IPS DF 6.9 (cell line): ENCODE results near the gene DGKB.

Source experiments
- DNase-seq: peaks from one replicate; pipeline ENCODE4 v3.0.0-alpha.2; 2013; ENCODE audit warnings: low read depth, low spot score
- H3K27ac ChIP-seq: one replicate; pipeline ENCODE4 v1.5.1; 2013; ENCODE audit warnings: low read length, control low read depth
- H3K27me3 ChIP-seq: 2 replicates; pipeline ENCODE4 v1.6.1; 2013; ENCODE audit warnings: mild to moderate bottlenecking, low read length; ENCODE audit not compliant: control insufficient read depth, insufficient read depth
- H3K36me3 ChIP-seq: 2 replicates; pipeline ENCODE4 v1.6.1; 2013; ENCODE audit warnings: low read length; ENCODE audit not compliant: control insufficient read depth, insufficient read depth
- H3K4me1 ChIP-seq: 2 replicates; pipeline ENCODE4 v1.6.1; 2013; ENCODE audit warnings: low read length; ENCODE audit not compliant: control insufficient read depth, insufficient read depth
- H3K4me3 ChIP-seq: 2 replicates; pipeline ENCODE4 v1.5.1; 2013; ENCODE audit warnings: mild to moderate bottlenecking, low read length
- H3K9me3 ChIP-seq: 2 replicates; pipeline ENCODE4 v1.6.1; 2013; ENCODE audit warnings: low read length, inconsistent platforms; ENCODE audit not compliant: control insufficient read depth, insufficient read depth
- WGBS: extraction: QIAGEN DNeasy Blood & Tissue Kit; methylation state at CpG from one replicate; pipeline ENCODE4 v1.1.7; 2013; ENCODE audit warnings: mixed read lengths, missing lambda C conversion rate; ENCODE audit not compliant: insufficient read length, insufficient coverage; 5-methylcytosine and 5-hydroxymethylcytosine counted together

DGKB gene

GRCh38 chr7:14842523-14842922, 60.0 kb downstream of the DGKB start:
- H3K9me3 ChIP-seq: no peaks in the 10 kb centered on the region
- H3K27me3 ChIP-seq: no peaks in the 10 kb centered on the region
- no peak for DNase-seq

GRCh38 chr7:14841869-14842268, 60.7 kb downstream of the DGKB start:
- Histone ChIP-seq H3K36me3 (no peaks in the 10 kb centered on the region), H3K4me1 (no peaks in the 10 kb centered on the region; the same call in 1 of the 2 replicates), H3K27me3 (no peaks in the 10 kb centered on the region), H3K27ac (no peak overlapping the region), H3K4me3 (no peak overlapping the region), H3K9me3 (no peaks in the 10 kb centered on the region)
- DNase-seq: no peak
- no CpG with 5 or more reads among the region's 1 CpG for WGBS

More at GRCh38 chr7:14842523-14842922, 60.0 kb downstream of the DGKB start:
- no peaks in the 10 kb centered on the region; the same call in 1 of the 2 replicates for H3K4me1 ChIP-seq
- H3K27ac ChIP-seq: no peak overlapping the region
- no peaks in the 10 kb centered on the region for H3K36me3 ChIP-seq
- H3K4me3 ChIP-seq: no peak overlapping the region

GRCh38 chr7:14841086-14841485, 61.5 kb downstream of the DGKB start:
- no peak for DNase-seq
- no peaks in the 10 kb centered on the region for H3K27me3 ChIP-seq
- no peak overlapping the region for H3K27ac ChIP-seq
- H3K4me3 ChIP-seq: no peak overlapping the region
- WGBS: no CpG with 5 or more reads among the region's 2 CpGs
- H3K4me1 ChIP-seq: no peaks in the 10 kb centered on the region; the same call in 1 of the 2 replicates
- H3K9me3 ChIP-seq: no peaks in the 10 kb centered on the region
- H3K36me3 ChIP-seq: no peaks in the 10 kb centered on the region

- Histone ChIP-seq H3K4me1 (peaks cover 1% of the 10 kb centered on the region), H3K27ac (no peak overlapping the region), H3K36me3 (no peaks in the 10 kb centered on the region), H3K27me3 (no peaks in the 10 kb centered on the region), H3K9me3 (no peaks in the 10 kb centered on the region), H3K4me3 (no peak overlapping the region)
- WGBS: no CpG with 5 or more reads among the region's 1 CpG
- no peak for DNase-seq
Observed at GRCh38 chr7:14839307-14839706, 63.2 kb downstream of the DGKB start.

GRCh38 chr7:14837216-14837615, 65.3 kb downstream of the DGKB start:
- H3K4me3 ChIP-seq: no peak overlapping the region
- no peak overlapping the region for H3K27ac ChIP-seq
- H3K36me3 ChIP-seq: no peaks in the 10 kb centered on the region
- peaks cover 5% of the 10 kb centered on the region for H3K4me1 ChIP-seq
- H3K9me3 ChIP-seq: no peaks in the 10 kb centered on the region
- H3K27me3 ChIP-seq: no peaks in the 10 kb centered on the region
- no peak for DNase-seq

- WGBS: 100% methylated on average over 1 of the region's 6 CpGs
- Histone ChIP-seq H3K27ac (no peak overlapping the region), H3K27me3 (no peaks in the 10 kb centered on the region), H3K9me3 (no peaks in the 10 kb centered on the region), H3K4me3 (no peak overlapping the region), H3K36me3 (no peaks in the 10 kb centered on the region), H3K4me1 (peaks cover 5% of the 10 kb centered on the region)
- peak; percentile 48 for DNase-seq
Observed at GRCh38 chr7:14836571-14837189, 65.9 kb downstream of the DGKB start.

- Histone ChIP-seq H3K4me3 (no peak overlapping the region), H3K9me3 (no peaks in the 10 kb centered on the region), H3K27me3 (no peaks in the 10 kb centered on the region), H3K4me1 (peaks cover 5% of the 10 kb centered on the region), H3K36me3 (no peaks in the 10 kb centered on the region), H3K27ac (no peak overlapping the region)
- no peak for DNase-seq
- WGBS: no CpG with 5 or more reads among the region's 4 CpGs
Observed at GRCh38 chr7:14836006-14836405, 66.5 kb downstream of the DGKB start.

- Histone ChIP-seq H3K9me3 (no peaks in the 10 kb centered on the region), H3K27ac (no peak overlapping the region), H3K36me3 (no peaks in the 10 kb centered on the region), H3K4me1 (peaks cover 5% of the 10 kb centered on the region), H3K27me3 (no peaks in the 10 kb centered on the region), H3K4me3 (no peak overlapping the region)
- WGBS: no CpG with 5 or more reads among the region's 5 CpGs
- DNase-seq: no peak
Observed at GRCh38 chr7:14835384-14835783, 67.2 kb downstream of the DGKB start.

GRCh38 chr7:14834883-14835282, 67.7 kb downstream of the DGKB start:
- H3K4me3 ChIP-seq: no peak overlapping the region
- DNase-seq: no peak
- peaks cover 5% of the 10 kb centered on the region for H3K4me1 ChIP-seq
- no peaks in the 10 kb centered on the region for H3K36me3 ChIP-seq
- H3K27ac ChIP-seq: no peak overlapping the region
- no peaks in the 10 kb centered on the region for H3K9me3 ChIP-seq
- WGBS: no CpG with 5 or more reads among the region's 1 CpG
- H3K27me3 ChIP-seq: no peaks in the 10 kb centered on the region

- Histone ChIP-seq H3K9me3 (no peaks in the 10 kb centered on the region), H3K4me3 (no peak overlapping the region), H3K36me3 (no peaks in the 10 kb centered on the region), H3K27ac (no peak overlapping the region), H3K27me3 (no peaks in the 10 kb centered on the region), H3K4me1 (peaks cover 5% of the 10 kb centered on the region)
- no CpG with 5 or more reads among the region's 3 CpGs for WGBS
- DNase-seq: no peak
Observed at GRCh38 chr7:14834456-14834855, 68.1 kb downstream of the DGKB start.

GRCh38 chr7:14833707-14834106, 68.8 kb downstream of the DGKB start:
- Histone ChIP-seq H3K9me3 (no peaks in the 10 kb centered on the region), H3K4me1 (peaks cover 5% of the 10 kb centered on the region), H3K4me3 (no peak overlapping the region), H3K36me3 (no peaks in the 10 kb centered on the region), H3K27ac (no peak overlapping the region), H3K27me3 (no peaks in the 10 kb centered on the region)
- DNase-seq: no peak
- 100% methylated on average over 2 of the region's 3 CpGs for WGBS
